H1 (cell line): ENCODE results near the gene SNX21. TPM values are rescaled to one million over a fixed set of nuclear protein-coding genes. Genes with fewer than 3 reads are reported as not detected.

Source experiments
- CTCF ChIA-PET: fragments of 300-600 bp; sonication (Branson Sonifier 250); formaldehyde crosslinking; loops from one replicate; lab custom pipeline; 2021; ENCODE audit not compliant: partially characterized antibody; lab: Charles Lee
- POLR2A ChIA-PET: fragments of 300-600 bp; sonication (Branson Sonifier 250); formaldehyde crosslinking; loops from one replicate; lab custom pipeline; 2021; ENCODE audit warnings: inconsistent platforms; ENCODE audit not compliant: partially characterized antibody; lab: Charles Lee
- DNase-seq, 2 experiments: peaks; one replicate each; pipeline versions ENCODE4 v3.0.0 to v3.0.0-alpha.2; 2010 to 2022; ENCODE audit warnings: low spot score in 2 of 2, low read depth in 1 of 2, mixed read lengths in 1 of 2
- FAIRE-seq: peaks from 2 replicates; lab custom pipeline; 2011; peaks lifted over from hg19 to GRCh38; lab: Jason Lieb, UNC
- H2AFZ ChIP-seq: 2 replicates; pipeline ENCODE4 v1.8.1; 2012; ENCODE audit warnings: low read length, inconsistent platforms
- H2AK5ac ChIP-seq: 2 replicates; pipeline ENCODE4 v1.6.1; 2013; ENCODE audit warnings: low read depth, low read length
- H2BK120ac ChIP-seq: replicated peaks from 2 replicates; pipeline ENCODE3; 2013; ENCODE audit warnings: low read depth, low read length, inconsistent platforms
- H2BK12ac ChIP-seq: 2 replicates; pipeline ENCODE4 v1.6.1; 2013; ENCODE audit warnings: low read depth, low read length
- H2BK15ac ChIP-seq: 2 replicates; pipeline ENCODE4 v1.6.1; 2013; ENCODE audit warnings: low read length
- H2BK20ac ChIP-seq: 2 replicates; pipeline ENCODE4 v1.6.1; 2013; ENCODE audit warnings: low read length
- H2BK5ac ChIP-seq: 2 replicates; pipeline ENCODE4 v1.6.1; 2013; ENCODE audit warnings: low read depth, low read length
- H3K14ac ChIP-seq: 2 replicates; pipeline ENCODE4 v1.6.1; 2013; ENCODE audit warnings: inconsistent platforms; ENCODE audit not compliant: insufficient read length
- H3K18ac ChIP-seq: 2 replicates; pipeline ENCODE4 v1.6.1; 2013; ENCODE audit warnings: low read length; ENCODE audit errors: extremely low read depth
- H3K23ac ChIP-seq: 2 replicates; pipeline ENCODE4 v1.6.1; 2013; ENCODE audit warnings: inconsistent platforms; ENCODE audit not compliant: insufficient read length
- H3K23me2 ChIP-seq: 2 replicates; pipeline ENCODE4 v1.6.1; 2013; ENCODE audit warnings: low read depth, low read length
- H3K27ac ChIP-seq: 2 replicates; pipeline ENCODE4 v1.6.1; 2011; ENCODE audit warnings: low read depth, low read length, inconsistent platforms
- H3K27me3 ChIP-seq, 4 experiments: replicated peaks in 1 of 4; 1 replicate in 1 of 4; 2 replicates in 3 of 4; pipeline versions ENCODE4 v1.6.1 to v1.8.1; 2011 to 2013; ENCODE audit warnings: low read length in 3 of 4, mild to moderate bottlenecking in 3 of 4, inconsistent platforms in 2 of 4, mixed read lengths in 2 of 4, moderate library complexity in 1 of 4; ENCODE audit not compliant: control insufficient read depth in 3 of 4, insufficient read depth in 3 of 4; ENCODE audit errors: extremely low read depth in 1 of 4
- H3K36me3 ChIP-seq, 4 experiments: 2 replicates each; pipeline versions ENCODE4 v1.6.1 to v1.8.1; 2011 to 2013; ENCODE audit warnings: mild to moderate bottlenecking in 4 of 4, low read length in 3 of 4, moderate library complexity in 2 of 4, control low read depth in 1 of 4, inconsistent platforms in 1 of 4; ENCODE audit not compliant: insufficient read depth in 4 of 4, control insufficient read depth in 2 of 4
- H3K4ac ChIP-seq: replicated peaks from 2 replicates; pipeline ENCODE3; 2013; ENCODE audit warnings: low read length, low read depth, mixed read lengths, inconsistent platforms; ENCODE audit not compliant: insufficient read length
- H3K4me1 ChIP-seq, 4 experiments: replicated peaks in 1 of 4; 1 replicate in 1 of 4; 2 replicates in 3 of 4; pipeline versions ENCODE4 v1.6.1 to v1.8.1; 2011 to 2013; ENCODE audit warnings: low read length in 3 of 4, inconsistent platforms in 2 of 4, mixed read lengths in 1 of 4; ENCODE audit not compliant: insufficient read depth in 4 of 4, control insufficient read depth in 3 of 4
- H3K4me2 ChIP-seq, 2 experiments: 2 replicates each; pipeline versions ENCODE4 v1.6.1 to v1.8.1; 2011 to 2013; ENCODE audit warnings: low read depth in 2 of 2, low read length in 2 of 2, control low read depth in 1 of 2, inconsistent platforms in 1 of 2, mild to moderate bottlenecking in 1 of 2; ENCODE audit not compliant: insufficient read depth in 1 of 2
- H3K4me3 ChIP-seq, 4 experiments: fragments of 200-600, 300-600 bp in 1 of 4; sonication (generic), shearing (Covaris generic), sonication (Bioruptor Twin) in 1 of 4; 2 replicates each; pipeline versions ENCODE4 v1.5.1 to v1.8.1; 2011 to 2016; ENCODE audit warnings: low read length in 4 of 4, low read depth in 3 of 4, control low read depth in 2 of 4, inconsistent platforms in 2 of 4, mild to moderate bottlenecking in 2 of 4, mixed read lengths in 1 of 4, moderate library complexity in 1 of 4; ENCODE audit not compliant: insufficient read depth in 2 of 4; ENCODE audit errors: extremely low read depth in 1 of 4
- H3K56ac ChIP-seq: replicated peaks from 2 replicates; pipeline ENCODE3; 2013; ENCODE audit warnings: low read depth, mild to moderate bottlenecking, mixed read lengths, low read length, inconsistent platforms; ENCODE audit not compliant: insufficient read length
- H3K79me1 ChIP-seq: 2 replicates; pipeline ENCODE4 v1.6.1; 2013; ENCODE audit warnings: low read depth, low read length, control low read depth
- H3K79me2 ChIP-seq, 2 experiments: 2 replicates each; pipeline versions ENCODE4 v1.6.1 to v1.8.1; 2012 to 2013; ENCODE audit warnings: low read length in 2 of 2, mild to moderate bottlenecking in 2 of 2, inconsistent platforms in 1 of 2; ENCODE audit not compliant: insufficient read depth in 2 of 2, control insufficient read depth in 1 of 2
- H3K9ac ChIP-seq, 4 experiments: replicated peaks in 1 of 4; 1 replicate in 1 of 4; 2 replicates in 3 of 4; pipeline versions ENCODE4 v1.6.1 to v1.8.1; 2011 to 2013; ENCODE audit warnings: low read depth in 3 of 4, low read length in 3 of 4, control low read depth in 2 of 4, mild to moderate bottlenecking in 2 of 4, moderate library complexity in 2 of 4, inconsistent platforms in 1 of 4; ENCODE audit errors: extremely low read depth in 1 of 4
- H3K9me3 ChIP-seq, 2 experiments: 2 replicates each; pipeline versions ENCODE4 v1.6.1 to v1.8.1; 2012 to 2013; ENCODE audit warnings: mild to moderate bottlenecking in 2 of 2, moderate library complexity in 2 of 2, control low read depth in 1 of 2, inconsistent platforms in 1 of 2, low read depth in 1 of 2, low read length in 1 of 2, mixed read lengths in 1 of 2; ENCODE audit not compliant: insufficient read depth in 2 of 2
- H4K20me1 ChIP-seq, 2 experiments: replicated peaks in 1 of 2; 2 replicates each; pipeline versions ENCODE3 to v1.8.1; 2011 to 2013; ENCODE audit warnings: inconsistent platforms in 2 of 2, low read length in 2 of 2, mild to moderate bottlenecking in 1 of 2; ENCODE audit not compliant: insufficient read depth in 2 of 2, control insufficient read depth in 1 of 2
- H4K5ac ChIP-seq: 2 replicates; pipeline ENCODE4 v1.6.1; 2013; ENCODE audit warnings: low read length, low read depth, mixed read lengths, inconsistent platforms; ENCODE audit not compliant: insufficient read length
- H4K8ac ChIP-seq: 2 replicates; pipeline ENCODE4 v1.8.0; 2013; ENCODE audit warnings: mild to moderate bottlenecking, moderate library complexity, low read length, inconsistent platforms; ENCODE audit not compliant: insufficient read depth; ENCODE audit errors: extremely low read depth
- H4K91ac ChIP-seq: replicated peaks from 2 replicates; pipeline ENCODE3; 2013; ENCODE audit warnings: low read length, mixed read lengths, inconsistent platforms; ENCODE audit not compliant: insufficient read length
- RBBP5 ChIP-seq: IDR thresholded peaks from 2 replicates; pipeline ENCODE4 v1.7.1; 2012; ENCODE audit warnings: low read depth, mild to moderate bottlenecking, inconsistent platforms, low read length, moderate library complexity, borderline replicate concordance
- SIN3A ChIP-seq, 2 experiments: IDR thresholded peaks in 1 of 2; conservative IDR thresholded peaks in 1 of 2; 2 replicates each; pipeline ENCODE4 v1.6.1; 2011 to 2012; ENCODE audit warnings: low read length in 2 of 2, improper control_type of control experiment in 1 of 2, low read depth in 1 of 2, mild to moderate bottlenecking in 1 of 2
- WGBS, 2 experiments: shearing (Covaris generic) in 1 of 2; methylation state at CpG; one replicate each; pipeline versions ENCODE4 v1.1.6 to v1.1.7; 2013 to 2015; ENCODE audit warnings: low lambda C conversion rate in 2 of 2, mixed read lengths in 2 of 2, inconsistent platforms in 1 of 2, low coverage in 1 of 2, missing lambda C conversion rate in 1 of 2; ENCODE audit not compliant: insufficient replicate concordance in 2 of 2, insufficient coverage in 1 of 2, insufficient read length in 1 of 2; ENCODE audit errors: extremely low coverage in 1 of 2, missing lambda C conversion rate in 1 of 2; 5-methylcytosine and 5-hydroxymethylcytosine counted together
- polyA plus RNA-seq, 7 experiments: library from polyadenylated mRNA; depleted of rRNA in 3 of 7; stranded (reverse) in 5 of 7; unstranded in 2 of 7; fragments of >200 nt in 5 of 7; fragments of 200-250 nt in 2 of 7; gene quantifications; 1 replicate in 5 of 7; 2 replicates in 1 of 7; 4 replicates in 1 of 7; pipeline versions ENCODE4 v1.2.1 to v1.2.3, GENCODE V29; 2011 to 2013; ENCODE audit warnings: missing spikeins in 2 of 7, mixed read lengths in 2 of 7
- total RNA-seq: library from RNA; stranded (reverse); fragmentation: NEBNext Ultra II Directional; extraction: Animal tissue kit (Norgen Biotek cat#: 25700); gene quantifications from 2 replicates; pipeline ENCODE4 v1.2.1, GENCODE V29; 2021
- TF ChIP-seq, protein P1 (sequence below): IDR thresholded peaks from 2 replicates; pipeline ENCODE4 v1.6.1; 2011; ENCODE audit warnings: low read length, improper control_type of control experiment

The SNX21 gene
- total and polyA plus RNA-seq, 2 of the 8 experiments (the other 6 are each of a cell fraction or from before 2014, with no cell fraction given): 15.8 to 16.8 TPM

DNA sequence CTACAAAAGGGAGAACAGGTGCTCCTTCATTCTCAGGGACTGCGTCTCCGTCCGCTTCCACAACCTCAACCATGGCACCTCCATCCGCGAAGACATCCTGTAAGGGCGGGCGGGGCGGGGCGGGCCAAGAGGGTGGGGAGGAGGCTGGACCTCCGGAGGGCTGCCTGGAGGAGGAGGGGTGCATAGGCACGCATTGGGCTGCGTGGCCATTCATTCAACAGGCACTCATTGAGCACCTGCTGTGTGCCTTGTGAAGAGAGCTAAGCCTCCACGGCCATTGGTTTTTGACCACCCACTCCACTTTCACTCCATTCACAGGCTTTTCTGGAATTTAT lies 24.2 kb downstream of the SNX21 start:
- DNase-seq: no peak
- ChIA-PET POLR2A (interaction anchor here (1.0 to 9.9 kb wide), 13 partner anchors 9 to 231 kb away, joined by 3 to 178 read pairs (median 7); partner anchors contain the start of genes NEURL2, PCIF1, SNX21 and ZSWIM1), CTCF (interaction anchor here (1.0 to 1.4 kb wide), 3 partner anchors 11 to 36 kb away, joined by 3 to 4 read pairs (median 4); no protein-coding TSS in a partner anchor)
- H3K18ac ChIP-seq: peak overlapping the region; percentile 78
- peaks cover 0 to 19% of the 10 kb centered on the region in 2 experiments; a peak in 2 of 4 replicates for H3K79me2 ChIP-seq
- H2BK5ac ChIP-seq: peak overlapping the region; percentile 89; the same call in 1 of the 2 replicates
- H2AFZ ChIP-seq: peak overlapping the region; percentile 54
- H2BK120ac ChIP-seq: no peak overlapping the region
- H4K8ac ChIP-seq: no peak overlapping the region
- WGBS, 2 experiments: 3% methylated on average over 8 of the region's 13 CpGs; no CpG with 5 or more reads in 1 of the 2 experiments
- peaks cover 0 to 6% (median 0%) of the 10 kb centered on the region in 4 experiments; a peak in 2 of 8 replicates for H3K36me3 ChIP-seq
- no peak overlapping the region for H2BK20ac ChIP-seq
- H3K4me1 ChIP-seq: peaks cover 10 to 15% (median 13%) of the 10 kb centered on the region in 4 experiments
- no peaks in the 10 kb centered on the region; the same call in 1 of the 2 replicates for H3K79me1 ChIP-seq
- H3K4me2 ChIP-seq: peak overlapping the region; percentile 74 to 88
- H3K56ac ChIP-seq: peak overlapping the region; percentile 21
- H3K4me3 ChIP-seq: peak overlapping the region; percentile 41 to 94 (median 77); a peak in 7 of 8 replicates
- no peak overlapping the region for H3K14ac ChIP-seq
- H3K4ac ChIP-seq: no peak overlapping the region
- H3K27me3 ChIP-seq: no peaks in the 10 kb centered on the region
- H3K9me3 ChIP-seq: no peaks in the 10 kb centered on the region
- no peak overlapping the region for H2BK12ac ChIP-seq
- peak overlapping the region; percentile 49 for H4K5ac ChIP-seq
- peak overlapping the region; percentile 22 for H4K91ac ChIP-seq
- no peak overlapping the region for H3K23ac ChIP-seq
- peaks cover 8% of the 10 kb centered on the region; the same call in 1 of the 2 replicates for H3K23me2 ChIP-seq
- H3K27ac ChIP-seq: no peak overlapping the region
- no peak overlapping the region for H2BK15ac ChIP-seq
- H3K9ac ChIP-seq: 0 out of 7 replicates have a peak overlapping the region, but pooled peaks of 1 of the 4 experiments have one; percentile 10
- FAIRE-seq: no peak
- H4K20me1 ChIP-seq: no peaks in the 10 kb centered on the region
- H2AK5ac ChIP-seq: no peak overlapping the region
- TF ChIP-seq SIN3A (conservative IDR thresholded peaks at IDR 0.05 in 1 of 2, IDR thresholded peaks at IDR 0.05 in 1 of 2; ENCODE audit: low read depth in 1 of 2, low read length in 2 of 2) (no peak), RBBP5 (no peak)
- TF ChIP-seq, protein P1, sequence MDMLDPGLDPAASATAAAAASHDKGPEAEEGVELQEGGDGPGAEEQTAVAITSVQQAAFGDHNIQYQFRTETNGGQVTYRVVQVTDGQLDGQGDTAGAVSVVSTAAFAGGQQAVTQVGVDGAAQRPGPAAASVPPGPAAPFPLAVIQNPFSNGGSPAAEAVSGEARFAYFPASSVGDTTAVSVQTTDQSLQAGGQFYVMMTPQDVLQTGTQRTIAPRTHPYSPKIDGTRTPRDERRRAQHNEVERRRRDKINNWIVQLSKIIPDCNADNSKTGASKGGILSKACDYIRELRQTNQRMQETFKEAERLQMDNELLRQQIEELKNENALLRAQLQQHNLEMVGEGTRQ: no peak
